T47D (cell line): ENCODE data around the gene P4HA3.
A peak's percentile ranks its signal among the peaks of the same experiment; 100 is the strongest.

Experiments
- DNase-seq, 2 experiments: peaks; one replicate each; pipeline versions ENCODE4 v3.0.0 to v3.0.0-alpha.2; 2011 to 2012; ENCODE audit warnings: low read depth in 1 of 2, low spot score in 1 of 2
- JUND ChIP-seq: IDR thresholded peaks from 2 replicates; pipeline ENCODE4 v1.6.1; 2012; ENCODE audit warnings: low read depth
- in situ Hi-C: cut with HindIII; loops from 2 replicates; pipeline ENCODE4 v1.10.0; 2016; ENCODE audit warnings: low sequenced_read_pairs, low pct_unique_long_range_greater_than_20kb

Gene P4HA3

GRCh38 chr11:74327076-74327475 is 15.6 kb upstream of the P4HA3 start:
- no peak for TF ChIP-seq JUND
- DNase-seq = no peak
- in situ Hi-C loops = no loop called here

DNA sequence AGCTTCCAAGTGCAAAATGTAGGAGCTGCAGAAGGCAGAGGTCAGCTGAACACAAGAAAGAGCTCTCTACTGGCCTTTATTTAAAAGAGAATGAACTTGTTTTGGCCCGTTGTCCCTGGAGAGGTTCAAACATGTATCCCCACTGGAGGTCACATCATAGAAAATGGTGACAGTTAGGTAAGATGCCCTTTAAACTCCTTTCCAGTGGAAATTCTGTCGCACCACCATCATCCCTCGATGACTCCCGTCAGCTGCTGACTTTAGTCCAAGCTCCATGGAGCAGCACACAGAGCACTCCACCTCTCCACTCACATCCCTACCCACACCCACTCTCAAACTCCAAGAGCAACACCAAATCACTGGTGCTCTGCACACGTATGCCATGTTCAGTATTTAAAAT is 15.2 kb upstream of the P4HA3 start:
- in situ Hi-C loops = no loop called here

GRCh38 chr11:74325649-74326645 is 14.5 kb upstream of the P4HA3 start:
- no peak for TF ChIP-seq JUND
- DNase-seq = no peak
- in situ Hi-C loops = no loop called here

More for the DNA sequence above, 15.2 kb upstream of the P4HA3 start:
- DNase-seq = no peak
- TF ChIP-seq JUND = no peak

GRCh38 chr11:74322667-74323066 is 11.2 kb upstream of the P4HA3 start:
- in situ Hi-C loops = no loop called here
- DNase-seq = no peak

DNA sequence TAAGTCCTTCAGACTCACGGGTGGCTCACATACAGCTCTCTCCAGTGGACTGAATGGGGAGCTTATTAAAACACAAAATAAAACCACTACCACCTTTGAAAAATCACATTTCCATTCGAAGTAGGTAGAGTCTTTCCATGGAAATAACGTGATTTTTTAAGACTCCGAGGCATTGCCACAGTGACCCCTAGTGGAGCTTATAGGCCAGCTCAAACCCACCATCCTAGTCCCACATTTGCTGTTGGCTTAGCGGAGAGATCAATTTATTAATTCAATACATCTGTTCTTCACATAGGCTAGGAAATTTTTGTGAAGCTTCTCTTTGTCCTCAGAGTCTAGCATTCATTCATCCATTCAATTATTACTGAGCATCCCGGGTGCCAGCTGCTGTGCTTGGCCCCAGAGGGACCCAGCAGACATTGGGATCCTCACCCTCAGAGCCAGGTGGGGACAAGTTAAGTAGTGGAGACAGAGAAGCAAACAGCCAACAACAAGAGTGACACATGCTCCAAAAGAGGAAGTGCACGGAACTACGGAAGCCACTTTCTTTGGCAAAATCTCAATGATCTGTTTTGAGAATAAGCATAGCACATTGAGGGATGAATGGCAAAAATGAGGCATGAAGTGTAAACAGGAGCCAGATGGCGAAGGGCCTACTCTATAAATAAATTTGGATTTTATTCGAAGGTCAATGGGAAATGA is 10.2 kb upstream of the P4HA3 start:
- TF ChIP-seq JUND = no peak
- DNase-seq = peak in 1 of 2 experiments; percentile 40
- in situ Hi-C loops = no loop called here

More at GRCh38 chr11:74322667-74323066, 11.2 kb upstream of the P4HA3 start:
- no peak for TF ChIP-seq JUND

- TF ChIP-seq JUND = no peak
- DNase-seq = no peak
- in situ Hi-C loops = no loop called here
Measured at GRCh38 chr11:74320538-74320937, 9.1 kb upstream of the P4HA3 start.

DNA sequence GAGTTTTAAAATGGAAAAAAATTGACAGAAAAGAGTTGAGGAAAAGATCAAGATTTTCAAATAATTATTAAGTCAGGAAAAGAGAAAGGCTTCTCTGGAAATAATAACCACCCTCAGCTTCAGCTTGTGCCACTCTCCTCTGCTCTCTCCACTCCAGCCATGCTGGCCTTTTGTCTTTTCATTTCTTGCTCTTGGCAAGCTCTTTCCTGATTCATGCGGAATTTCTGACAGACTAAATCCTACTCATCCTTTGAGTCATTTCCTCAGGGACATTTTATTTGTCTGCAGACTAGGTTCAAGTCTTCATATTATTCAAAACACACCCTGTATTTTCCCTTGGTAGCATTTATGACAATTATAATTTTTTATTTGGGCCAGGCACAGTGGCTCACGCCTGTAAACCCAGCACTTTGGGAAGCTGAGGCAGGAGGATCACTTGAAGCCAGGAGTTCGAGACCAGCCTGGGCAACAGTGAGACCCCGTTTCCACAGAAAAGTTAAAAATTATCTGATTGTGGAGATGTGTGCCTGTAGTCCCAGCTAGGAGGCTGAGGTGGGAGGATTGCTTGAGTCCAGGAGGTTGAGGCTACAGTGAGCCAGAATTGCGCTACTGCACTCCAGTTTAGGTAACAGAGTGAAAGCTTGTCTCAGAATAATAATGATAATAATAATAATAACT is 7.8 kb upstream of the P4HA3 start:
- TF ChIP-seq JUND = no peak

DNA sequence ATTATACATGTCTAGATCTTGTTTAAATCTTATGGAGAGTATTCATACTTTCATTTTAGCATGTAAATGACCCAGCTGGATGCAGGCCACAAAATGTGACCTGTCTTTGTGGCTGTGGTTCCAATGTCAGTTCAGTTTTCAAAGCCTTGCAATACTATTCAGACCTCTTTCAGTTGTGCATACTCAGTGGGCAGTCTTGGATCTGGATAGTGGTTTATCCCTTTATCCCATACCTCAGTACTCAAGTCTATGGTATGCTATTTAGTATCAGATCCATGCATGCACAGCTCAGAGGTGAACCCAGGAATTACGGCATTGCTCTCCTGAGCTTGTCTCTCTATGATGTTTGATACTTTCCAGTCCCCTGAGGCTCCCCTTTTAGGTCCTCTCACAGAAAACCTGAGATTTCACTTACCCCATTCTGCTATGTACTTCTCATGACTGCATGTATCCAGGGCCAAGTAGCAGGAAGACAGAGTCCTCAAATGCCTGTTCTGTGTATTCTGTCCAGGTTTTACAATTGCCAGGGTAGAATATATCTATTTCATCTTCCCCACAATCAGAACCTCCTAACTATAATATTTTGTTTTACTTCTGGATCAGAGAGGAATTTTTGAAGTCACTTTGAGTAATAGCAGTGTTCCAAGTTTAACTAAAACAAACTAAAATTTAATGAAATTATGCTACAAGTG is 6.9 kb upstream of the P4HA3 start:
- in situ Hi-C loops = no loop called here
- DNase-seq = no peak

More for the DNA sequence above, 7.8 kb upstream of the P4HA3 start:
- no peak for DNase-seq
- in situ Hi-C loops = no loop called here

GRCh38 chr11:74316772-74317505 is 5.5 kb upstream of the P4HA3 start:
- in situ Hi-C loops = no loop called here
- no peak for TF ChIP-seq JUND
- DNase-seq = no peak

More for the DNA sequence above, 6.9 kb upstream of the P4HA3 start:
- no peak for TF ChIP-seq JUND

- no peak for DNase-seq
- in situ Hi-C loops = no loop called here
- no peak for TF ChIP-seq JUND
Measured at GRCh38 chr11:74312326-74312725, 886 bp upstream of the P4HA3 start.

GRCh38 chr11:74310857-74311256 is 583 bp downstream of the P4HA3 start:
- in situ Hi-C loops = no loop called here
- DNase-seq = no peak
- no peak for TF ChIP-seq JUND
